ENCODE results near the gene E2F4. TPM values are rescaled to one million over a fixed set of nuclear protein-coding genes. Genes with fewer than 3 reads are reported as not detected.

E2F4 gene
- total and polyA plus RNA-seq, 9 of the 15 experiments (the other 6 are each of a cell fraction or from before 2014, with no cell fraction given): 9.7 to 139 (median 106) TPM

GRCh38 chr16:67170949-67171649, 20.9 kb upstream of the E2F4 start (continued):
- TF ChIP-seq HDAC1 (IDR thresholded peaks at IDR 0.05) (no peak), RB1 (IDR thresholded peaks at IDR 0.05; ENCODE audit: low read depth) (no peak), HNRNPK (IDR thresholded peaks at IDR 0.05; ENCODE audit: low read depth, low read length, poor library complexity, severe bottlenecking) (no peak), E2F1 (CRISPR knock-in tag; IDR thresholded peaks at IDR 0.05) (no peak), HMBOX1 (IDR thresholded peaks at IDR 0.05) (no peak), TAF1 (IDR thresholded peaks at IDR 0.05; ENCODE audit: control insufficient read depth, extremely low read depth, insufficient read depth, low read length, severe bottlenecking) (no peak), MBD2 (IDR thresholded peaks at IDR 0.05; ENCODE audit: borderline replicate concordance, low read depth) (no peak), MYNN (IDR thresholded peaks at IDR 0.05) (no peak), MYNN (CRISPR knock-in tag; IDR thresholded peaks at IDR 0.05) (no peak), HNRNPLL (IDR thresholded peaks at IDR 0.05; ENCODE audit: low read depth, low read length, poor library complexity, severe bottlenecking) (no peak), TEAD2 (tag; IDR thresholded peaks at IDR 0.05) (no peak), ZNF830 (CRISPR knock-in tag; IDR thresholded peaks at IDR 0.05) (no peak), SMAD2 (IDR thresholded peaks at IDR 0.05; ENCODE audit: low read depth, low read length) (no peak), ZNF717 (CRISPR knock-in tag; IDR thresholded peaks at IDR 0.05) (no peak), HCFC1 (IDR thresholded peaks at IDR 0.05; ENCODE audit: low read depth, low read length) (no peak), SMARCB1 (IDR thresholded peaks at IDR 0.05; ENCODE audit: insufficient read length, low read depth) (no peak), ZNF121 (CRISPR knock-in tag; conservative IDR thresholded peaks at IDR 0.05) (no peak), CHD2 (IDR thresholded peaks at IDR 0.05; ENCODE audit: low read depth, low read length) (no peak), NKRF (IDR thresholded peaks at IDR 0.05; ENCODE audit: borderline replicate concordance) (peak; percentile 38; the same call in 1 of the 2 replicates), POLR2G (IDR thresholded peaks at IDR 0.05; ENCODE audit: low read depth, low read length) (no peak), MEIS2 (IDR thresholded peaks at IDR 0.05; ENCODE audit: partially characterized antibody) (no peak), E4F1 (CRISPR knock-in tag; IDR thresholded peaks at IDR 0.05; ENCODE audit: borderline replicate concordance) (no peak), EP400 (IDR thresholded peaks at IDR 0.05) (no peak)
